Left lung (tissue), 10 donors: Measurements from ENCODE around the gene TP53BP1. TPM values are rescaled to one million over a fixed set of nuclear protein-coding genes. Genes with fewer than 3 reads are reported as not detected.
A peak's percentile ranks its signal among the peaks of the same experiment; 100 is the strongest.

Experiments
- ATAC-seq: fragments of 200-7000 bp; cut with Tn5 transposase; one replicate; pipeline ENCODE4 v1.9.1; 2020; ENCODE audit warnings: moderate library complexity
- DNase-seq, 4 donors: peaks; one replicate each; pipeline ENCODE4 v3.0.0-alpha.2; 2013 to 2020
- H3K27ac ChIP-seq, 2 donors: fragments of 200-600 bp; sonication (generic) in 1 of 2; one replicate each; pipeline versions ENCODE4 v1.5.0 to v1.8.0; 2020 to 2021
- H3K27me3 ChIP-seq, 2 donors: fragments of 200-600 bp; sonication (generic) in 1 of 2; one replicate each; pipeline versions ENCODE4 v1.5.0 to v1.8.0; 2020 to 2021
- H3K36me3 ChIP-seq, 2 donors: fragments of 200-600 bp; sonication (generic) in 1 of 2; one replicate each; pipeline versions ENCODE4 v1.5.0 to v1.8.0; 2020 to 2021
- H3K4me1 ChIP-seq, 2 donors: fragments of 200-600 bp; one replicate each; pipeline ENCODE4 v1.8.0; 2021
- H3K4me3 ChIP-seq, 2 donors: fragments of 200-600 bp; sonication (generic) in 1 of 2; one replicate each; pipeline versions ENCODE4 v1.5.0 to v1.8.0; 2020 to 2021; ENCODE audit warnings: mild to moderate bottlenecking in 1 of 2
- H3K9me3 ChIP-seq, 2 donors: fragments of 200-600 bp; sonication (generic) in 1 of 2; one replicate each; pipeline versions ENCODE4 v1.5.0 to v1.8.0; 2020 to 2021
- intact Hi-C, 2 donors: fragments of 100-400 bp; cut with DNase I; formaldehyde crosslinking; loops; one replicate each; pipeline versions ENCODE4 v1.11.2 to v1.14.2; 2022
- polyA plus RNA-seq, 6 donors: library from polyadenylated mRNA; unstranded; fragments of 120-200 nt; gene quantifications; one replicate each; pipeline ENCODE4 v1.2.1, GENCODE V29; 2013; ENCODE audit not compliant: insufficient read length in 6 of 6
- total RNA-seq, 2 donors: library from RNA; stranded (reverse); fragmentation: NEBNext Ultra II Directional; extraction: Animal tissue kit (Norgen Biotek cat#: 25700); gene quantifications; one replicate each; pipeline ENCODE4 v1.2.1, GENCODE V29; 2021
- TF ChIP-seq, protein P1 (sequence below), 2 donors: fragments of 200-600 bp; sonication (generic) in 1 of 2; IDR thresholded peaks; one replicate each; pipeline versions ENCODE4 v1.5.0 to v1.8.0; 2021; ENCODE audit warnings: antibody characterized with exemption in 2 of 2
- donor health status: DM: no; HTN: yes; CAD: no.
- donor health status: DM: no; HTN: no; CAD: no.

The TP53BP1 gene
- total and polyA plus RNA-seq, 8 donors: 32.7 to 112 (median 90.0) TPM

DNA sequence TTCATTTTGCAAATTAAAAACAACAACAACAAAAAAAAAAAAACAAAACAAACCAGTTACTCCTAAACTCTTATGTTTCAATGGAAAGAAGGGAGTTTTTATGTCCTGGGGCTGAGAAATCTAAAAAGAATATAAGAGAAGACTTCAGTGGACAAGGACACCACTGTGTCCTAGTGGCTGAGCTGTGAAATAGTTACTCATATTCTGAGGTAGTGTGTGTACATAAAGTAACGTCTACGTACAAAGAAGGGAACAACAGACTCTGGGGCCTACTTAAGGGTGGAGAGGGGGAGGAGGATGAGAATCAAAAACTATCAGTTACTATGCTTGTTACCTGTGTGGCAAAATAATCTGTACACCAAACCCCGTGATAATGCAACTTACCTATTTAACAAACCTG, 6.0 kb upstream of the TP53BP1 start:
- no peaks in the 10 kb centered on the region for H3K36me3 ChIP-seq
- H3K4me1 ChIP-seq: no peaks in the 10 kb centered on the region
- intact Hi-C loops: no loop called here
- DNase-seq (no peak), ATAC-seq (no peak)
- no peak overlapping the region for H3K27ac ChIP-seq
- no peaks in the 10 kb centered on the region for H3K27me3 ChIP-seq
- no peak overlapping the region for H3K4me3 ChIP-seq
- TF ChIP-seq, protein P1, sequence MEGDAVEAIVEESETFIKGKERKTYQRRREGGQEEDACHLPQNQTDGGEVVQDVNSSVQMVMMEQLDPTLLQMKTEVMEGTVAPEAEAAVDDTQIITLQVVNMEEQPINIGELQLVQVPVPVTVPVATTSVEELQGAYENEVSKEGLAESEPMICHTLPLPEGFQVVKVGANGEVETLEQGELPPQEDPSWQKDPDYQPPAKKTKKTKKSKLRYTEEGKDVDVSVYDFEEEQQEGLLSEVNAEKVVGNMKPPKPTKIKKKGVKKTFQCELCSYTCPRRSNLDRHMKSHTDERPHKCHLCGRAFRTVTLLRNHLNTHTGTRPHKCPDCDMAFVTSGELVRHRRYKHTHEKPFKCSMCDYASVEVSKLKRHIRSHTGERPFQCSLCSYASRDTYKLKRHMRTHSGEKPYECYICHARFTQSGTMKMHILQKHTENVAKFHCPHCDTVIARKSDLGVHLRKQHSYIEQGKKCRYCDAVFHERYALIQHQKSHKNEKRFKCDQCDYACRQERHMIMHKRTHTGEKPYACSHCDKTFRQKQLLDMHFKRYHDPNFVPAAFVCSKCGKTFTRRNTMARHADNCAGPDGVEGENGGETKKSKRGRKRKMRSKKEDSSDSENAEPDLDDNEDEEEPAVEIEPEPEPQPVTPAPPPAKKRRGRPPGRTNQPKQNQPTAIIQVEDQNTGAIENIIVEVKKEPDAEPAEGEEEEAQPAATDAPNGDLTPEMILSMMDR (IDR thresholded peaks at IDR 0.05): no peak
- no peaks in the 10 kb centered on the region for H3K9me3 ChIP-seq

GRCh38 chr15:43493703-43494472, 932 bp upstream of the TP53BP1 start:
- TF ChIP-seq, protein P1 (IDR thresholded peaks at IDR 0.05): no peak
- Histone ChIP-seq H3K4me1 (peaks cover 0 to 21% of the 10 kb centered on the region in 2 donors), H3K27ac (peak overlapping the region; percentile 62 to 75), H3K27me3 (no peaks in the 10 kb centered on the region), H3K36me3 (no peaks in the 10 kb centered on the region), H3K4me3 (peak overlapping the region; percentile 78 to 87), H3K9me3 (no peaks in the 10 kb centered on the region)
- DNase-seq: no peak
- intact Hi-C loops: no loop called here
- ATAC-seq: no peak

DNA sequence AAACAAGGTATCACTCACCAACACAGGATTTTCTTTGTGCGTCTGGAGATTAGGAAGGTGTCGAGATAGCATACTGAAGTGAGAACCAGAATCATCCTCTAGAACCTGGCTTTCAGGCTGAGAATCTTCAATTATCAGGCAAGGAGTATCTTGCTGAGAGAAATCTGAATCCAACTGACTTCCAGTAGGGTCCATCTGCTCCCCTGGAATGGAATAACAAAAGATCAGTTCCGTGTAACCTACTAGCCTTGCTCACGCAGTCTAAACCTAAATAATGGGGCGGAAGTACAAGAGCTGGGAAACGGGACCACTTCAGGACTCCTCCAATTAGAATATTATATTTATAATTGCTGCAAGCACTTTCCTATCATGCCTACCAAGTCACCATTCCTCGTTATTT, 690 bp downstream of the TP53BP1 start:
- TF ChIP-seq, protein P1 (IDR thresholded peaks at IDR 0.05): no peak
- Histone ChIP-seq H3K27ac (peak overlapping the region; percentile 62 to 75), H3K27me3 (no peaks in the 10 kb centered on the region), H3K4me1 (peaks cover 0 to 21% of the 10 kb centered on the region in 2 donors), H3K9me3 (no peaks in the 10 kb centered on the region), H3K4me3 (peak overlapping the region; percentile 78 to 87), H3K36me3 (peaks cover 0 to 8% of the 10 kb centered on the region in 2 donors)
- DNase-seq (peak in 1 of 4 donors; percentile 6), ATAC-seq (no peak)
- intact Hi-C loops: no loop called here

DNA sequence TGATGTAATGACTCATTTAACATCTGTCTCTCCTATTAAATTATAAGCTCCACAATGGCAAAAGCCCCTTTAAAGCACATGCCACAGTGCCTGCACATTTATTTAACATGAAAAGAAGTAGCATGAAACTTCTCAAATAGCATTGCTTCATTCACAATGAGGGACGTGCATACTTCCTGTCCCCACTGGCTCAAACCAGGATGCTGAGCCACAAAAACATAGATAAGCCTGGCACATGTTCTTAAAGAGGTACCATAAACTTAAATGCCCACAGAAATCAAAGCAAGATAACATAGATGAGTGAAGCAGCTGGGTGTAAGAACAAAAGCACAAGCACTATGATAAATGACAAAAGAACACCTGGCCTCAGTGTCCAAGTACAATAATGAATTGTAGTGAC, 3.8 kb downstream of the TP53BP1 start:
- peaks cover 0 to 21% of the 10 kb centered on the region in 2 donors for H3K4me1 ChIP-seq
- no peak overlapping the region for H3K4me3 ChIP-seq
- intact Hi-C loops: no loop called here
- no peak overlapping the region for H3K27ac ChIP-seq
- ATAC-seq (no peak), DNase-seq (no peak)
- TF ChIP-seq, protein P1 (IDR thresholded peaks at IDR 0.05): no peak
- no peaks in the 10 kb centered on the region for H3K27me3 ChIP-seq
- H3K36me3 ChIP-seq: peaks cover 0 to 17% of the 10 kb centered on the region in 2 donors
- no peaks in the 10 kb centered on the region for H3K9me3 ChIP-seq

DNA sequence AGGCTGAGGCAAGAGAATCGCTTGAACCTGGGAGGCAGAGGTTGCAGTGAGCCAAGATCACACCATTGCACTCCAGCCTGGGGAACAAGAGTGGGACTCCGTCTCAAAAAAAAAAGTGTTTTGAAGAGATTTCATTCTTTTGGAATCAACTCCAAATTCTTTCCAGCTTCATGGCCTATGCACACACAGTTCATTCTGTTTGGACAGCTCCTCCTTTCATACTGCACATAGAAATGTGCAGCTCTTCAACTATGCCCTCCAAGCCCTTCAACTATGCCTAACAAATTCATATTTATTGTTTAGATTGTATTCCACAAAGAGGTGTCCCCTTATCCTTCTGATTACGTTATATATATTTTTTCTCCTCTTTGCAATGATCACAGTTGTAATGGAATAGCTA, 4.2 kb downstream of the TP53BP1 start:
- Histone ChIP-seq H3K4me3 (no peak overlapping the region), H3K9me3 (no peaks in the 10 kb centered on the region), H3K4me1 (peaks cover 0 to 21% of the 10 kb centered on the region in 2 donors), H3K27me3 (no peaks in the 10 kb centered on the region), H3K27ac (no peak overlapping the region), H3K36me3 (peaks cover 0 to 17% of the 10 kb centered on the region in 2 donors)
- TF ChIP-seq, protein P1 (IDR thresholded peaks at IDR 0.05): no peak
- DNase-seq: no peak
- ATAC-seq: no peak
- intact Hi-C loops: no loop called here
